Endothelial cell of umbilical vein (primary cell): ENCODE measurements around the gene MED26.

Experiments used
- CTCF ChIP-seq, 2 donors: IDR thresholded peaks; 1 replicate in 1 of 2; 2 replicates in 1 of 2; pipeline ENCODE4 v1.5.1; 2011; ENCODE audit warnings: low read length in 2 of 2, mild to moderate bottlenecking in 2 of 2, moderate library complexity in 2 of 2, control low read depth in 1 of 2, inconsistent platforms in 1 of 2, low read depth in 1 of 2; ENCODE audit not compliant: insufficient read depth in 1 of 2; ENCODE audit errors: extremely low read depth in 1 of 2
- EZH2 ChIP-seq: IDR thresholded peaks from 2 replicates; pipeline ENCODE4 v1.6.1; 2012; ENCODE audit warnings: borderline replicate concordance, low read depth, mild to moderate bottlenecking, moderate library complexity, low read length, inconsistent platforms; ENCODE audit not compliant: severe bottlenecking
- JUN ChIP-seq: IDR thresholded peaks from 2 replicates; pipeline ENCODE4 v1.6.1; 2011; ENCODE audit warnings: borderline replicate concordance, low read depth; ENCODE audit not compliant: insufficient read length, insufficient read depth
- MAX ChIP-seq: IDR thresholded peaks from 2 replicates; pipeline ENCODE4 v1.6.1; 2011; ENCODE audit not compliant: insufficient read depth, insufficient read length
- MYC ChIP-seq: IDR thresholded peaks from one replicate; pipeline ENCODE4 v1.6.1; 2011; ENCODE audit warnings: mild to moderate bottlenecking, low read depth, low read length

- TF ChIP-seq CTCF (IDR thresholded peaks at IDR 0.05; ENCODE audit: extremely low read depth in 1 of 2, insufficient read depth in 1 of 2, low read depth in 1 of 2, low read length in 2 of 2) (no peak), EZH2 (no peak), MAX (no peak), JUN (no peak), MYC (no peak)
Observed at GRCh38 chr19:16628984-16629691, 1.1 kb upstream of the MED26 start.
